NCI-H1092 treated with DMSO at 0.1 percent for 48 hours (cell line): ENCODE results near the gene SPAG16.

ENCODE experiments used
- DNase-seq: peaks from one replicate; lab custom pipeline; 2025; lab: John Stamatoyannopoulos, UW

Gene SPAG16

GRCh38 chr2:214382229-214382628 is 1098.0 kb downstream of the SPAG16 start:
- no peak for DNase-seq

DNA sequence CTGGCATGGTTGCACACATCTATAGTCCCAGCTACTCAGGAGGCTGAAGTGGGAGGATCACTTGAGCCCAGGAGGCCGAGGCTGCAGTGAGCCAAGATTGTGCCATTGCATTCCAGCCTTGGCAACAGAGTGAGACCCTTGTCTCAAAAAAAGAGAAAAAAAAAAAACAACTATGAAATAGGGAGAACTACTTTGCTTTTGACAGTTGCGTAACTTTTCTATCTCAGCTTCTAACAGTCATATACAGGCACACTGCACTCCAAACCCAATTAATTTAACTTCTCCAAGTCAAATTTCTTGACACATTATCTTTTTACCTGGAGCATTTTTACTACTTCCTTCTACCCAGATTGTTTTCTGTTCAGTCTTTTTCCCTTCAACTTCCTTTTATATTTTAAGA is 1102.5 kb downstream of the SPAG16 start:
- no peak for DNase-seq

DNA sequence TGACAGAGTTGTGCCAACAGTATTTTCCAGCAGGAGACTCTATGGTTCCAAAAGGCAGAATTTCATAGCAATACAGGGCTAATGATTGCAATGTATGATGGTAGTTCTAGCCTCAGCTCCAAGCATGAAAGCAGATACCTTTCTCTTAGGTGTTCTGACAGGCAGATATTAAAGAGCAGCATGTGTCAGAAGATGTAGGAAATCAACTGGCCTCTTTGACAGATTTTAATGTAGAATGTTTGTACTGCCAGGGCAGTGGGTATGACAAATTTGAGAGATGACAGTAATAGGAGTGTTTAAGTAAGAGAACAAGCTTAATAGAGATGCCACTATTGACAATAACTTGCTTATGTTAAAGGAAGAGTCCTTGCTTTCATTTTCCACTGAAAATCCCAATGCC is 1105.1 kb downstream of the SPAG16 start:
- no peak for DNase-seq

DNA sequence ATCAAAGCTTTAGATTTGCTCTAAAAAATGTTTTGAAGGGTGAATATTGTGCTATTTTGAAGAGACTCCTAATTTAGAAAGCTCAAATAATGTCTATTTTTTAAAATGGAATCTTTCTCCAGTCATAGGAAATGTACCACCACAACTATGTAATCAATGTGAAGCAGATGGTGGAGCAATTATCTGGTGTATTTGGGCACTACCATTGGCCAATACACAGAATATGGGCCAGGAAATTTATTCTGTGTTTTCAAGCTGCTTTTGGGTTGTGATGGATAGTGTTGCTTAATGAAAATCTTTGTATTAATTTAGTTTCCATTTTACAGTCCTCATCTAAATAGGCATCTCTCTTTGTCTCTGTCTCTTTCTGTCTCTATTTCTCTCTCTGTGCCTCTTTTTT is 1109.5 kb downstream of the SPAG16 start:
- DNase-seq: no peak

DNA sequence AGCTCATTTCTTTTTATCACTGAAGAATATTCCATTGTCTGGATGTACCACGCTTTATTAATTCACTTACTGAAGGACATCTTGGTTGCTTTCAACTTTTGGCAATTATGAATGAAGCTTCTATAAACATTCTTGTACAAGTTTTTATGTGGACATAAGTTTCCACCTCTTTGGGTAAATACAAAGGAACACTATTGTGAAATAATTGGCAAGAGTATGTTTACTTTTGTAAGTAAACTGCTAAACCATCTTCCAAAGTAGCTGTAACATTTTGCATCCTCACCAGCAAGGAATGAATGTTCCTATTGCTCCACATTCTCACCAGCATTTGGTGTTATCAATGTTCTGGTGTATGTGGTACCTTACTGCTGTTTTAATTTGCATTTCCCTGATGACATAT is 1110.8 kb downstream of the SPAG16 start:
- no peak for DNase-seq

- DNase-seq: no peak
Observed at GRCh38 chr2:214401580-214401979, 1117.3 kb downstream of the SPAG16 start.

- peak; percentile 6 for DNase-seq
Observed at GRCh38 chr2:214410128-214410775, 1126.0 kb downstream of the SPAG16 start.

DNA sequence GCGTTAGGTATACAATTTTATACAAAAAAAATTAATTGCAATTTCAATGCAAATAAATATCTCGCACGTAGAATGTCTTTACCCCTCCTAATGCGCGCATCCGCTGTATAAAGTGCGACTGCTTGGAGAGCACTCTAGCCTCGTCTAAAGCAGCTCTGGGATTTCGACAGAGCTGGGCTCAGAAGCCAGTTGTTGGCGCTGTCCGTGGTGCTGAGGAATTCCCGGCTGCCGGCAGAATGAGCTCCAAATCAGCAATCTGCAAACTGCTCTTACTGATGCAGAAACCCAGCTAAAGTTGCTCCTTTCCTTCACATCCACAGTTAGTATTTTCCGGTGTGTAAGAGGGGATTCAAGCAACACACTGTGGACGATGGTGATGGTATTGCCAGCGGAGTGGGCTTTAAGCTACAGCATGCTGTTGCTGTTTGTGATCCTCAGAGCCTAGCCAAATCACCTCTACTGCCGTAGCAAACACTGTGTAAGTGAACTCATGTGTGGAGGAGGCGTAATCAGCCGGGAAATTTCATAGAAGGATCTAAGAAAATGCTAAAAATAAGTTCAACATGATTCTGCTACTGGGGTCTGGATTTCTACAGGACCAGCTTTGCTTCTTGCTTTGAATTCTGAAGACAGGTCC is 1126.8 kb downstream of the SPAG16 start, which contains the start of gene VWC2L:
VWC2L (plus strand) TSS at position 137 of the 637 bp plus-strand sequence. CDS start 3,140 bp downstream, outside the sequence.
- peak; percentile 32 for DNase-seq

DNA sequence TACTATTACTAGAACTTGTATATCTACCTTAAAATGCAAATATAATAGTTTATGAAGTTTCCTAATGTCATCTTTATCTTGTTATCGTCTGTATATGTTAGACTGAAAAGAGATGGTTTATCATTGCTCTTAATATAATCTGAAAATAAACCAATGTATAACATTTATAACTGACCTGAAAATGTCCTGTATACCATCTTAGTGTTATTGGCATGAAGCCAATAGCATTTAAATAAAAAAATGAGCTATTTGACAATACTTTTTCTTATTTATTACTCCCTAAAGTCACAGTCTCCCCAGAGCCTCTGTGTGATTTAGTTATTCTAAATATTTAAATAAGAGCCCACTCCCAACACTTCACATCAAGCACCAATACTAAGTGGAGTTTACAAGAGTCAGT is 1128.4 kb downstream of the SPAG16 start:
- DNase-seq: no peak

- no peak for DNase-seq
Observed at GRCh38 chr2:214436470-214436869, 1152.2 kb downstream of the SPAG16 start.

DNA sequence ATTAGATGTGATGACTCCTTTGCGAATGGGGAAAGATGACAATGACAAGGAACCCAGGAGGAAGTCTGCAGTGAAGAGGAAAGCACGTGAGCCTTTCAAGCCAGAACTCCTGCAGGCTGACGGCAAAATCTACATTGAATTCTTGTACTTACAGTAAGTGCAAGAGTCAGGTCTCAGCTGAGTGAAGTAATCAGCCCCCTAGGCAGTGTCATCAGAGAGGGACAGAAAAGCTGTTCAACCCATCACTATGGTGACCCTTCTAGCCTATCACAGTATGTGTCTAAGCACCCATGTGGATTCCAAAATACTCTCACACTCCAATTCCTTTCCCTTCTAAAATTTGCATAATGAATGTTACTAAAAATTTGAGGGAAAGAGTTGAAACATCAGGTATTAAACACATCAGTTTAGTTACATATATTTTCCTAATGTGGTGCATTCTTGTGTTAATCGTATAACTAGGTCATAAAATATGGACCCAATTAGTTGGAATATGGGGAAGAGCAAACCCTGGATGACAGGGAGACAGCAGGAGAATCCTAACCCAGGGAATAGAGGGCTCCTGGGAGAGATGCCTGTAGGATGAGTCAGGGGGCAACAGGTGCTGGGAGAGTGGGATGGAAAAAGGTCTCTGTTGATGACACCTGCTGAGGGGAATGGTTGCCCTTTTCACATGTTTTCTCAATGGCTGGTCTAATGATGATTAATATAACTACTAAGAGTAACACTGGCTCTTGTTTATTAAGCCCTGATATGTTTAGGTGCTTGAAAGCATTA is 1166.0 kb downstream of the SPAG16 start:
- no peak for DNase-seq

GRCh38 chr2:214451516-214452275 is 1167.4 kb downstream of the SPAG16 start:
- no peak for DNase-seq
